Peyer's patch (tissue), 4 donors: ENCODE results near the gene ADAP1.

Source experiments
- POLR2A ChIP-seq, 2 donors: fragments of 450-650 bp; IDR thresholded peaks; one replicate each; pipeline ENCODE4 v1.5.1; 2017; ENCODE audit warnings: antibody characterized with exemption in 2 of 2, mild to moderate bottlenecking in 2 of 2, moderate library complexity in 2 of 2
- TF ChIP-seq, protein P1 (sequence below), 6 experiments: fragments of 450-650 bp in 4 of 6; fragments of 200-600 bp in 2 of 6; sonication (generic) in 1 of 6; IDR thresholded peaks; one replicate each; pipeline ENCODE4 v1.5.1; 2017 to 2019; ENCODE audit warnings: antibody characterized with exemption in 6 of 6, mild to moderate bottlenecking in 3 of 6, moderate library complexity in 1 of 6

DNA sequence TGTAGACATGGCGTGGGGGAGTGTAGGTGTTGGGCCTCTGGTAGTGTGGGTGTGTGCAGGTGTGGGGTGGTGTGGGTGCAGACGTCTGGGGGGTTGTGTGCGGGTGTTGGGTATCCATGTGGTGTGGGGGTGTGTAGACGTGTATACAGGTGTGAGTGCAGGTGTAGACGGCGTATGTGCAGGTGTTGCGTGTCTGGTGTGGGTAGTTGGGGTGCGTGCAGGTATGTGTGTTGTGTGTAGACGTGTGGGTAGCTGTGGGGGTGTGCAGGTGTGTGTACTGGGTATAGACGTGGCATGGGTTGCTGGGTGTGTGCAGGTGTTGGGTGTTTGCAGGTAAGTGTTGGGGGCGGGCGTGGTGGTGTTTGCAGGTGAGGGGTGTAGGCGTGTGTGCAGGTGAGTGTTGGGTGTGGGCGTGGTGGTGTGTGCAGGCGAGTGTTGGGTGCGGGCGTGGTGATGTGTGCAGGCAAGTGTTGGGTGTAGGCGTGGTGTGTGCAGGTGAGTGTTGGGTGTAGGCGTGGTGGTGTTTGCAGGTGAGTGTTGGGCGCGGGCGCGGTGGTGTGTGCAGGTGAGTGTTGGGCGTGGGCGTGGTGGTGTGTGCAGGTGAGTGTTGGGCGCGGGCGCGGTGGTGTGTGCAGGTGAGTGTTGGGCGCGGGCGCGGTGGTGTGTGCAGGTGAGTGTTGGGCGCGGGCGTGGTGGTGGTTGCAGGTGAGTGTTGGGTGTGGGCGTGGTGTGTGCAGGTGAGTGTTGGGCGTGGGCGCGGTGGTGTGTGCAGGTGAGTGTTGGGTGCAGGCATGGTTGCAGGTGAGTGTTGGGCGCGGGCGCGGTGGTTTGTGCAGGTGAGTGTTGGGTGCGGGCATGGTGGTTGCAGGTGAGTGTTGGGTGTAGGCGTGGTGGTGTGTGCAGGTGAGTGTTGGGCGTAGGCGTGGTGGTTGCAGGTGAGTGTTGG is 61.6 kb downstream of the ADAP1 start:
- TF ChIP-seq, protein P1, sequence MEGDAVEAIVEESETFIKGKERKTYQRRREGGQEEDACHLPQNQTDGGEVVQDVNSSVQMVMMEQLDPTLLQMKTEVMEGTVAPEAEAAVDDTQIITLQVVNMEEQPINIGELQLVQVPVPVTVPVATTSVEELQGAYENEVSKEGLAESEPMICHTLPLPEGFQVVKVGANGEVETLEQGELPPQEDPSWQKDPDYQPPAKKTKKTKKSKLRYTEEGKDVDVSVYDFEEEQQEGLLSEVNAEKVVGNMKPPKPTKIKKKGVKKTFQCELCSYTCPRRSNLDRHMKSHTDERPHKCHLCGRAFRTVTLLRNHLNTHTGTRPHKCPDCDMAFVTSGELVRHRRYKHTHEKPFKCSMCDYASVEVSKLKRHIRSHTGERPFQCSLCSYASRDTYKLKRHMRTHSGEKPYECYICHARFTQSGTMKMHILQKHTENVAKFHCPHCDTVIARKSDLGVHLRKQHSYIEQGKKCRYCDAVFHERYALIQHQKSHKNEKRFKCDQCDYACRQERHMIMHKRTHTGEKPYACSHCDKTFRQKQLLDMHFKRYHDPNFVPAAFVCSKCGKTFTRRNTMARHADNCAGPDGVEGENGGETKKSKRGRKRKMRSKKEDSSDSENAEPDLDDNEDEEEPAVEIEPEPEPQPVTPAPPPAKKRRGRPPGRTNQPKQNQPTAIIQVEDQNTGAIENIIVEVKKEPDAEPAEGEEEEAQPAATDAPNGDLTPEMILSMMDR (IDR thresholded peaks at IDR 0.05): no peak
- no peak for TF ChIP-seq POLR2A (IDR thresholded peaks at IDR 0.05)
